IMR-90 (cell line): ENCODE measurements around the gene UFSP1. TPM values are rescaled to one million over a fixed set of nuclear protein-coding genes. Genes with fewer than 3 reads are reported as not detected.
A peak's percentile ranks its signal among the peaks of the same experiment; 100 is the strongest.

Experiments
- ATAC-seq: fragments of 200-7000 bp; cut with Tn5 transposase; 2 replicates; pipeline ENCODE4 v1.9.1; 2020; ENCODE audit warnings: low read depth, mild to moderate bottlenecking, moderate library complexity
- BruUV-seq: library from RNA; stranded (reverse); fragments of 400-500 nt; replicated peaks from 2 replicates; lab custom pipeline; 2021; lab: Mats Ljungman, UMichigan
- CTCF ChIA-PET: fragments of 300-600 bp; formaldehyde crosslinking; extraction: SDS; loops from one replicate; lab custom pipeline; 2021; ENCODE audit warnings: antibody characterized with exemption; lab: Yijun Ruan, JAX
- POLR2A ChIA-PET: fragments of 300-600 bp; sonication (Branson Sonifier 250); formaldehyde crosslinking; loops from one replicate; lab custom pipeline; 2022; ENCODE audit warnings: antibody characterized with exemption; ENCODE audit not compliant: unreplicated experiment; lab: Charles Lee
- DNase-seq: peaks from one replicate; pipeline ENCODE4 v3.0.0; 2013
- H2AFZ ChIP-seq: replicated peaks from 2 replicates; pipeline ENCODE3; 2013; ENCODE audit warnings: low read length, mild to moderate bottlenecking; ENCODE audit not compliant: poor library complexity
- H2AK5ac ChIP-seq: 2 replicates; pipeline ENCODE4 v1.6.1; 2013; ENCODE audit warnings: low read depth, low read length, inconsistent platforms
- H2AK9ac ChIP-seq: replicated peaks from 2 replicates; pipeline ENCODE3; 2013; ENCODE audit warnings: mild to moderate bottlenecking, low read depth, low read length, moderate library complexity; ENCODE audit not compliant: poor library complexity
- H2BK120ac ChIP-seq: 2 replicates; pipeline ENCODE4 v1.6.1; 2013; ENCODE audit warnings: low read depth, low read length, inconsistent platforms
- H2BK15ac ChIP-seq: 3 replicates; pipeline ENCODE4 v1.6.1; 2013; ENCODE audit warnings: low read depth, low read length, inconsistent platforms
- H2BK20ac ChIP-seq: 2 replicates; pipeline ENCODE4 v1.6.1; 2013; ENCODE audit warnings: low read depth, mild to moderate bottlenecking, inconsistent platforms, low read length, moderate library complexity
- H2BK5ac ChIP-seq: 2 replicates; pipeline ENCODE4 v1.6.1; 2013; ENCODE audit warnings: mild to moderate bottlenecking, low read depth, low read length, inconsistent platforms; ENCODE audit not compliant: poor library complexity, severe bottlenecking
- H3K14ac ChIP-seq: replicated peaks from 2 replicates; pipeline ENCODE4 v1.6.1; 2013; ENCODE audit warnings: low read depth, low read length, inconsistent platforms
- H3K18ac ChIP-seq: 2 replicates; pipeline ENCODE4 v1.6.1; 2013; ENCODE audit warnings: low read depth, low read length, control low read depth
- H3K23ac ChIP-seq: 2 replicates; pipeline ENCODE4 v1.6.1; 2013; ENCODE audit warnings: low read depth, low read length, inconsistent platforms
- H3K27ac ChIP-seq: 2 replicates; pipeline ENCODE4 v1.5.1; 2013; ENCODE audit warnings: mild to moderate bottlenecking, control low read depth, low read length; ENCODE audit not compliant: insufficient read depth
- H3K27me3 ChIP-seq: 2 replicates; pipeline ENCODE4 v1.6.1; 2013; ENCODE audit warnings: low read length; ENCODE audit not compliant: control insufficient read depth, insufficient read depth
- H3K36me3 ChIP-seq: 2 replicates; pipeline ENCODE4 v1.6.1; 2013; ENCODE audit warnings: low read length, mixed read lengths; ENCODE audit not compliant: control insufficient read depth, insufficient read depth
- H3K4ac ChIP-seq: 2 replicates; pipeline ENCODE4 v1.6.1; 2013; ENCODE audit warnings: low read depth, low read length, inconsistent platforms
- H3K4me1 ChIP-seq: 2 replicates; pipeline ENCODE4 v1.6.1; 2013; ENCODE audit warnings: low read length, mixed read lengths; ENCODE audit not compliant: control insufficient read depth, insufficient read depth
- H3K4me2 ChIP-seq: 2 replicates; pipeline ENCODE4 v1.6.1; 2013; ENCODE audit warnings: low read depth, mild to moderate bottlenecking, control low read depth, low read length, moderate library complexity
- H3K4me3 ChIP-seq: 2 replicates; pipeline ENCODE4 v1.5.1; 2013; ENCODE audit warnings: low read depth, mild to moderate bottlenecking, control low read depth, low read length, moderate library complexity; ENCODE audit not compliant: insufficient read depth
- H3K56ac ChIP-seq: 2 replicates; pipeline ENCODE4 v1.6.1; 2013; ENCODE audit warnings: low read length, inconsistent platforms; ENCODE audit not compliant: insufficient read depth; ENCODE audit errors: extremely low read depth
- H3K79me1 ChIP-seq, 2 experiments: 2 replicates each; pipeline ENCODE4 v1.6.1; 2013; ENCODE audit warnings: low read length in 2 of 2, inconsistent platforms in 1 of 2, low read depth in 1 of 2
- H3K9ac ChIP-seq: 2 replicates; pipeline ENCODE4 v1.6.1; 2013; ENCODE audit warnings: low read depth, low read length, control low read depth
- H3K9me1 ChIP-seq: 2 replicates; pipeline ENCODE4 v1.6.1; 2013; ENCODE audit warnings: low read length, inconsistent platforms; ENCODE audit not compliant: insufficient read depth
- H3K9me3 ChIP-seq: 2 replicates; pipeline ENCODE4 v1.6.1; 2013; ENCODE audit warnings: low read length; ENCODE audit not compliant: control insufficient read depth, insufficient read depth
- H4K20me1 ChIP-seq: 2 replicates; pipeline ENCODE4 v1.6.1; 2013; ENCODE audit warnings: low read length, inconsistent platforms; ENCODE audit not compliant: insufficient read depth
- H4K5ac ChIP-seq: 2 replicates; pipeline ENCODE4 v1.6.1; 2013; ENCODE audit warnings: mild to moderate bottlenecking, low read depth, low read length, control low read depth
- H4K8ac ChIP-seq, 2 experiments: 2 replicates each; pipeline ENCODE4 v1.6.1; 2013; ENCODE audit warnings: low read depth in 2 of 2, low read length in 2 of 2, control low read depth in 1 of 2, inconsistent platforms in 1 of 2
- H4K91ac ChIP-seq: 2 replicates; pipeline ENCODE4 v1.6.1; 2013; ENCODE audit warnings: low read depth, low read length, inconsistent platforms; ENCODE audit not compliant: insufficient read depth
- BHLHE40 ChIP-seq: fragments of 150-350 bp; IDR thresholded peaks from 2 replicates; pipeline ENCODE4 v1.6.1; 2016; ENCODE audit warnings: mild to moderate bottlenecking, low read depth, low read length
- CEBPB ChIP-seq: IDR thresholded peaks from 2 replicates; pipeline ENCODE4 v1.6.1; 2012; ENCODE audit warnings: low read depth, low read length, improper control_type of control experiment
- CHD1 ChIP-seq: IDR thresholded peaks from 2 replicates; pipeline ENCODE4 v1.6.1; 2012; ENCODE audit warnings: low read depth, low read length, improper control_type of control experiment
- ELK1 ChIP-seq: fragments of 150-350 bp; IDR thresholded peaks from 2 replicates; pipeline ENCODE4 v1.6.1; 2016; ENCODE audit warnings: low read depth, mild to moderate bottlenecking, low read length, moderate library complexity, borderline replicate concordance
- FOS ChIP-seq: fragments of 150-350 bp; IDR thresholded peaks from 2 replicates; pipeline ENCODE4 v1.6.1; 2016; ENCODE audit warnings: low read depth, low read length
- MAFK ChIP-seq: IDR thresholded peaks from 2 replicates; pipeline ENCODE4 v1.6.1; 2012; ENCODE audit warnings: low read depth, low read length, improper control_type of control experiment
- MAZ ChIP-seq: IDR thresholded peaks from 2 replicates; pipeline ENCODE4 v1.6.1; 2012; ENCODE audit warnings: low read depth, mild to moderate bottlenecking, low read length, improper control_type of control experiment, moderate library complexity, borderline replicate concordance
- MXI1 ChIP-seq: IDR thresholded peaks from 2 replicates; pipeline ENCODE4 v1.6.1; 2012; ENCODE audit warnings: low read depth, mild to moderate bottlenecking, low read length, moderate library complexity, borderline replicate concordance
- NFE2L2 ChIP-seq: fragments of 150-350 bp; IDR thresholded peaks from 2 replicates; pipeline ENCODE4 v1.6.1; 2016; ENCODE audit warnings: low read depth, mild to moderate bottlenecking, low read length
- POLR2A ChIP-seq: IDR thresholded peaks from 2 replicates; pipeline ENCODE4 v1.6.1; 2012; ENCODE audit warnings: mild to moderate bottlenecking, low read depth, low read length
- RAD21 ChIP-seq: IDR thresholded peaks from 2 replicates; pipeline ENCODE4 v1.6.1; 2012; ENCODE audit warnings: low read length, improper control_type of control experiment
- RCOR1 ChIP-seq: IDR thresholded peaks from 2 replicates; pipeline ENCODE4 v1.6.1; 2012; ENCODE audit warnings: mild to moderate bottlenecking, low read length, improper control_type of control experiment; ENCODE audit not compliant: insufficient replicate concordance
- RFX5 ChIP-seq: IDR thresholded peaks from 2 replicates; pipeline ENCODE4 v1.8.0; 2012; ENCODE audit warnings: low read depth, mild to moderate bottlenecking, low read length, moderate library complexity
- SMC3 ChIP-seq: fragments of 150-350 bp; IDR thresholded peaks from 2 replicates; pipeline ENCODE4 v1.6.1; 2016; ENCODE audit warnings: low read depth, mild to moderate bottlenecking, antibody characterized with exemption, low read length, moderate library complexity
- USF2 ChIP-seq: fragments of 150-350 bp; IDR thresholded peaks from 2 replicates; pipeline ENCODE4 v1.6.1; 2017; ENCODE audit warnings: mild to moderate bottlenecking, antibody characterized with exemption, low read length, low read depth
- WGBS, 2 experiments: methylation state at CpG; one replicate each; pipeline versions ENCODE4 v1.1.5 to v1.1.7; 2013; ENCODE audit warnings: missing lambda C conversion rate in 2 of 2; ENCODE audit not compliant: insufficient read length in 1 of 2; ENCODE audit errors: extremely low coverage in 2 of 2; 5-methylcytosine and 5-hydroxymethylcytosine counted together
- dilution Hi-C: fragments of 300-500 bp; cut with HindIII; formaldehyde crosslinking; loops from one replicate; pipeline ENCODE4 v1.14.3; 2018; ENCODE audit warnings: low sequenced_read_pairs; ENCODE audit not compliant: unreplicated experiment
- in situ Hi-C: fragments of 300-500 bp; cut with MboI; formaldehyde crosslinking; loops from 3 replicates; pipeline ENCODE4 v1.14.3; 2019; ENCODE audit warnings: low sequenced_read_pairs, inconsistent platforms, mixed read lengths
- intact Hi-C: fragments of 100-400 bp; cut with micrococcal nuclease; formaldehyde crosslinking; loops from 2 replicates; pipeline ENCODE4 v1.10.0; 2022
- polyA plus RNA-seq, 3 experiments: library from polyadenylated mRNA; depleted of rRNA; stranded (reverse); fragments of >200 nt; gene quantifications; 2 replicates each; pipeline ENCODE4 v1.2.3, GENCODE V29; 2012; ENCODE audit warnings: low replicate concordance in 1 of 3
- total RNA-seq: library from RNA; depleted of rRNA; stranded (reverse); fragments of >200 nt; gene quantifications from 2 replicates; pipeline ENCODE4 v1.2.3, GENCODE V29; 2012

Gene UFSP1
- total and polyA plus RNA-seq, 2 of the 4 experiments (the other 2 are of a cell fraction) = 0.36 to 1.0 TPM

GRCh38 chr7:100894860-100895700 is 5.6 kb upstream of the UFSP1 start:
- Histone ChIP-seq H3K4me1 (peaks cover 6% of the 10 kb centered on the region), H4K8ac (no peak overlapping the region), H3K9me1 (peaks cover 3% of the 10 kb centered on the region; the same call in 1 of the 2 replicates), H2AFZ (peak overlapping the region; percentile 71), H2AK9ac (peak overlapping the region; percentile 90), H3K23ac (no peak overlapping the region), H3K36me3 (no peaks in the 10 kb centered on the region), H2BK5ac (no peak overlapping the region), H3K79me1 (no peaks in the 10 kb centered on the region), H2AK5ac (no peak overlapping the region), H3K18ac (no peak overlapping the region), H3K56ac (no peak overlapping the region), H3K27ac (no peak overlapping the region), H4K91ac (no peak overlapping the region), H2BK15ac (no peak overlapping the region), H3K9ac (no peak overlapping the region), H2BK120ac (no peak overlapping the region), H4K20me1 (peaks cover 4% of the 10 kb centered on the region; the same call in 1 of the 2 replicates), H3K9me3 (peaks cover 2% of the 10 kb centered on the region; the same call in 1 of the 2 replicates), H3K14ac (no peak overlapping the region), H3K27me3 (peaks cover 33% of the 10 kb centered on the region), H3K4me3 (peak overlapping the region; percentile 39), H2BK20ac (no peak overlapping the region), H4K5ac (no peak overlapping the region), H3K4ac (no peak overlapping the region), H3K4me2 (peak overlapping the region; percentile 47; the same call in 1 of the 2 replicates)
- 1% methylated on average over 22 of the region's 83 CpGs; no CpG with 5 or more reads in 1 of the 2 experiments for WGBS, 2 experiments
- in situ Hi-C loops (loop anchor here (5.0 to 10.0 kb wide), 2 partner anchors 162 to 390 kb away; no protein-coding TSS in a partner anchor), intact Hi-C loops (loop anchor here (1.0 kb wide), 1 partner anchor 349 kb away; no protein-coding TSS in a partner anchor), dilution Hi-C loops (no loop called here)
- ChIA-PET CTCF (interaction anchor here (0.6 to 1.2 kb wide), 3 partner anchors 164 to 195 kb away, joined by 4 to 5 read pairs (median 4); partner anchors contain the start of gene POP7), POLR2A (no interaction called here)
- no TSS peak for BruUV-seq
- DNase-seq (no peak), ATAC-seq (peak; percentile 40)
- no peak for TF ChIP-seq RFX5
- peak; percentile 74 for TF ChIP-seq RAD21
- no peak for TF ChIP-seq CHD1
- TF ChIP-seq RCOR1 = no peak
- TF ChIP-seq FOS = no peak
- no peak for TF ChIP-seq BHLHE40
- no peak for TF ChIP-seq MAFK
- no peak for TF ChIP-seq POLR2A
- no peak for TF ChIP-seq NFE2L2
- TF ChIP-seq MXI1 = no peak
- peak; percentile 45 for TF ChIP-seq SMC3
- no peak for TF ChIP-seq USF2
- no peak for TF ChIP-seq CEBPB
- TF ChIP-seq ELK1 = no peak
- peak; percentile 23; the same call in 1 of the 2 replicates for TF ChIP-seq MAZ
